Heart right ventricle (tissue), 16 donors: Measurements from ENCODE around the gene NCR2. TPM values are rescaled to one million over a fixed set of nuclear protein-coding genes. Genes with fewer than 3 reads are reported as not detected.
"Not testable (repeated sequence)": the region's sequence is repeated elsewhere in the genome, so short reads cannot be mapped to it uniquely, and the experiment has no call there.

Experiments used
- ATAC-seq, 8 donors: fragments of 200-7000 bp; cut with Tn5 transposase; one replicate each; pipeline ENCODE4 v1.9.1; 2020; ENCODE audit warnings: mild to moderate bottlenecking in 8 of 8, moderate library complexity in 8 of 8, moderate number of reproducible peaks in 1 of 8
- DNase-seq, 2 donors: peaks; one replicate each; pipeline ENCODE4 v3.0.0-alpha.2; 2020
- H3K27ac ChIP-seq, 10 donors: fragments of 200-600 bp; sonication (generic) in 2 of 10; one replicate each; pipeline versions ENCODE4 v1.5.0 to v1.8.0; 2020 to 2022; ENCODE audit warnings: mild to moderate bottlenecking in 3 of 10
- H3K27me3 ChIP-seq, 7 donors: fragments of 200-600 bp; one replicate each; pipeline ENCODE4 v1.8.0; 2021 to 2022; ENCODE audit warnings: mild to moderate bottlenecking in 2 of 7
- H3K36me3 ChIP-seq, 9 donors: fragments of 200-600 bp; sonication (generic) in 1 of 9; one replicate each; pipeline versions ENCODE4 v1.5.0 to v1.8.0; 2020 to 2022; ENCODE audit warnings: mild to moderate bottlenecking in 2 of 9
- H3K4me1 ChIP-seq, 9 donors: fragments of 200-600 bp; sonication (generic) in 1 of 9; one replicate each; pipeline versions ENCODE4 v1.5.0 to v1.8.0; 2020 to 2022; ENCODE audit warnings: mild to moderate bottlenecking in 4 of 9
- H3K4me3 ChIP-seq, 10 donors: fragments of 200-600 bp; sonication (generic) in 2 of 10; one replicate each; pipeline versions ENCODE4 v1.5.0 to v1.8.0; 2020 to 2022; ENCODE audit warnings: mild to moderate bottlenecking in 7 of 10, moderate library complexity in 2 of 10
- H3K9me3 ChIP-seq, 11 donors: fragments of 200-600 bp in 10 of 11; sonication (generic) in 2 of 11; one replicate each; pipeline versions ENCODE4 v1.5.0 to v1.8.0; 2013 to 2022; ENCODE audit warnings: mild to moderate bottlenecking in 2 of 11, control low read depth in 1 of 11, moderate library complexity in 1 of 11
- WGBS, 2 donors: extraction: QIAGEN DNeasy Blood & Tissue Kit; methylation state at CpG; one replicate each; pipeline ENCODE4 v1.1.7; 2013; ENCODE audit warnings: inconsistent platforms in 1 of 2; 5-methylcytosine and 5-hydroxymethylcytosine counted together
- intact Hi-C, 10 donors: fragments of 100-400 bp; cut with DNase I; formaldehyde crosslinking; loops; one replicate each; pipeline versions ENCODE4 v1.11.1 to v1.14.2; 2022
- polyA plus RNA-seq, 2 donors: library from polyadenylated mRNA; stranded (reverse); fragments of 200-250 nt; gene quantifications; one replicate each; pipeline ENCODE4 v1.2.3, GENCODE V29; 2013
- total RNA-seq, 10 donors: library from RNA; stranded (reverse); fragmentation: NEBNext Ultra II Directional in 3 of 10; extraction: Animal tissue kit (Norgen Biotek cat#: 25700) in 3 of 10; gene quantifications; one replicate each; pipeline versions ENCODE4 v1.2.1 to v1.2.4, GENCODE V29; 2021 to 2023
- TF ChIP-seq, protein P1 (sequence below), 9 donors: fragments of 200-600 bp; sonication (generic) in 2 of 9; IDR thresholded peaks; one replicate each; pipeline versions ENCODE4 v1.5.0 to v1.8.0; 2021 to 2022; ENCODE audit warnings: antibody characterized with exemption in 9 of 9, mild to moderate bottlenecking in 5 of 9, moderate library complexity in 1 of 9
- donor health status: Arrhythmogenic right ventricular cardiomyopathy.
- donor health status: ischemic (EF 13 %, LVEDD 7.1; RV severe dilation, severe dysfunction).
- donor health status: healthy with polysubstance abuse.
- donor health status: DM: no; HTN: yes; CAD: no.
- donor health status: DM: no; HTN: no; CAD: no.
- donor health status: ischemic (EF 25% LVEDD 6.9; RV normal size, moderate dysfunction).
- donor health status: ischemic (EF 25% LVEDD 5.7; RV mildly dilated, moderate dysfunction).
- donor health status: healthy.
- donor health status: DM: yes; HTN: yes; CAD: no.
- donor health status: Ischemic cardiomyopathy.
- donor health status: ischemic (EF 35%, LVEDD 5.7; RV mildly dilated, moderate dysfunction).
- donor health status: nonischemic (EF 11% LVEDD 7.7; RV severe dilation, severe dysfunction).
- donor health status: DM: yes; HTN: yes; CAD: no.
- donor health status: PGD.
- donor health status: ischemic (EF 29% LVEDD 5.4; RV normal size, mild dysfunction).
- donor health status: nonischemic (EF 23%, LVEDD 6.1; RV moderate dilation, normal function).

The NCR2 gene
- total and polyA plus RNA-seq, 12 donors, result not detected

DNA sequence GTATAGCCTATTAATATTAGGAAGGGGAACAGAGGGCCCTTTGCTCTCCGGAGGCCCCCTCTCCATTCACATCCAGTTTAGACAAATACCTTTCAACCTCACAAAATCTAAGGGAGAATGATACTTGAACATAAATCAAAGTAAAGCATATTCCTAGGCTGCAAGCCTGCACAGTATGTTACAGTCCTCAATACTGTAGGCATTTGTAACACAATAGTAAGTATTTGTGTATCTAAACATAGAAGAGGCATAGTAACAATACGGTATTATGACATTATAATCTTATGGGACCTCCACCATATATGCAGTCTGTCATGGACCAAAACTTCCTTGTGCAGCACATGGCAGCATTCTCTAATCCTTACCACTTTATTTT, 46.7 kb upstream of the NCR2 start:
- TF ChIP-seq, protein P1, sequence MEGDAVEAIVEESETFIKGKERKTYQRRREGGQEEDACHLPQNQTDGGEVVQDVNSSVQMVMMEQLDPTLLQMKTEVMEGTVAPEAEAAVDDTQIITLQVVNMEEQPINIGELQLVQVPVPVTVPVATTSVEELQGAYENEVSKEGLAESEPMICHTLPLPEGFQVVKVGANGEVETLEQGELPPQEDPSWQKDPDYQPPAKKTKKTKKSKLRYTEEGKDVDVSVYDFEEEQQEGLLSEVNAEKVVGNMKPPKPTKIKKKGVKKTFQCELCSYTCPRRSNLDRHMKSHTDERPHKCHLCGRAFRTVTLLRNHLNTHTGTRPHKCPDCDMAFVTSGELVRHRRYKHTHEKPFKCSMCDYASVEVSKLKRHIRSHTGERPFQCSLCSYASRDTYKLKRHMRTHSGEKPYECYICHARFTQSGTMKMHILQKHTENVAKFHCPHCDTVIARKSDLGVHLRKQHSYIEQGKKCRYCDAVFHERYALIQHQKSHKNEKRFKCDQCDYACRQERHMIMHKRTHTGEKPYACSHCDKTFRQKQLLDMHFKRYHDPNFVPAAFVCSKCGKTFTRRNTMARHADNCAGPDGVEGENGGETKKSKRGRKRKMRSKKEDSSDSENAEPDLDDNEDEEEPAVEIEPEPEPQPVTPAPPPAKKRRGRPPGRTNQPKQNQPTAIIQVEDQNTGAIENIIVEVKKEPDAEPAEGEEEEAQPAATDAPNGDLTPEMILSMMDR (IDR thresholded peaks at IDR 0.05), result no peak
- Histone ChIP-seq H3K4me1 (peaks cover 0 to 37% (median 4%) of the 10 kb centered on the region in 9 donors), H3K27me3 (peaks cover 0 to 7% (median 0%) of the 10 kb centered on the region in 7 donors), H3K9me3 (no peaks in the 10 kb centered on the region), H3K36me3 (no peaks in the 10 kb centered on the region), H3K4me3 (no peak overlapping the region), H3K27ac (no peak overlapping the region)
- 65 to 83% methylated on average over 2 of the region's 2 CpGs for WGBS, 2 donors
- intact Hi-C loops, result loop anchor here in 1 of 10 donors (5.0 kb wide), 1 partner anchor 216 kb away; the partner anchor contains the start of genes NFYA and OARD1
- peak in 1 of 8 donors; percentile 31 for ATAC-seq
- no peak for DNase-seq

DNA sequence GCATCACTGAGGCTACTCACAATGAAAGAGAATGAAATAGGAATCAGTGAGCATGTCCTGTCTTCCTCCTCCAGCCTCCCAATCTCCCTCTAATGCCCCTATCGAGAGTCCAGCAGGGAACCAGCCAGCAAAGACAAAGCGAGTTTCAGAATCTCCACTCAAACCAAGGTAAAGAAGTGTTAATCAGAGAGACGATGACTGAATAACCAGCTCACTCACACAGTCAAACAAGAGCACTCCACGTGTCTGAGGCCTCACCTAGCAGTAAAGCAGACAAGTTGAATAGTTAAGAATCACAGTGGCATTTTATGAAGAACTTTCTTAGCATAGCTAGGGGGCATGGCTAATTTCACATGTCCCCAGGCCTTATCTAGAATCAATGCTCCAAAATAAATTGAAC, 45.6 kb upstream of the NCR2 start:
- 82 to 85% methylated on average over 4 of the region's 4 CpGs for WGBS, 2 donors
- intact Hi-C loops, result loop anchor here in 1 of 10 donors (5.0 kb wide), 1 partner anchor 218 kb away; the partner anchor contains the start of genes NFYA and OARD1
- no peak for DNase-seq

DNA sequence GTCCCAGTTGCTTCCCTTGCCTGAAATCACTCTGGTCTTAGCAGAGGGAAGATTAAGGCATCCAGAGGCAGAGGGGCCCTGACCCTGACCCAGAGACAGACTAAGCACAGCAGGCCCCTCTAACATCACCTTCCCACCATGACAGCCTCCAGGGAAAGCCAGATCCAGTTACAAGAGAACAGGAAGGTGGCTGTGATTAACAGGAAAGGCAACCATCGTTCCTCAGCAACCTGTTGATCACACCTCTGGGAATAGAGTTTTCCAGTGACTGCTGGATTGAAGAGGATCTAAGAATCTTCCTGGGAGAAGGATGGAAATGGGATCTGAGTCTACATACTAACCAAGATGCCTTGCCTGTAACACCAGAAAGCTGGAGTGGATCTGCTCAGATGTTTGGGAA, 43.7 kb upstream of the NCR2 start:
- H3K27ac ChIP-seq, result no peak overlapping the region
- no peaks in the 10 kb centered on the region for H3K9me3 ChIP-seq
- H3K4me1 ChIP-seq, result peaks cover 0 to 23% (median 4%) of the 10 kb centered on the region in 9 donors
- intact Hi-C loops, result no loop called here
- DNase-seq, result no peak
- no peak for ATAC-seq
- H3K27me3 ChIP-seq, result peaks cover 0 to 12% (median 4%) of the 10 kb centered on the region in 7 donors
- H3K4me3 ChIP-seq, result no peak overlapping the region
- H3K36me3 ChIP-seq, result no peaks in the 10 kb centered on the region
- 26 to 32% methylated on average over 1 of the region's 1 CpG for WGBS, 2 donors
- TF ChIP-seq, protein P1 (IDR thresholded peaks at IDR 0.05), result no peak

More for the DNA sequence above, 45.6 kb upstream of the NCR2 start:
- H3K27me3 ChIP-seq, result peaks cover 0 to 11% (median 0%) of the 10 kb centered on the region in 7 donors
- TF ChIP-seq, protein P1 (IDR thresholded peaks at IDR 0.05), result no peak
- H3K4me1 ChIP-seq, result peaks cover 0 to 35% (median 4%) of the 10 kb centered on the region in 9 donors
- H3K27ac ChIP-seq, result no peak overlapping the region
- ATAC-seq, result no peak
- H3K4me3 ChIP-seq, result no peak overlapping the region
- no peaks in the 10 kb centered on the region for H3K36me3 ChIP-seq
- H3K9me3 ChIP-seq, result no peaks in the 10 kb centered on the region

DNA sequence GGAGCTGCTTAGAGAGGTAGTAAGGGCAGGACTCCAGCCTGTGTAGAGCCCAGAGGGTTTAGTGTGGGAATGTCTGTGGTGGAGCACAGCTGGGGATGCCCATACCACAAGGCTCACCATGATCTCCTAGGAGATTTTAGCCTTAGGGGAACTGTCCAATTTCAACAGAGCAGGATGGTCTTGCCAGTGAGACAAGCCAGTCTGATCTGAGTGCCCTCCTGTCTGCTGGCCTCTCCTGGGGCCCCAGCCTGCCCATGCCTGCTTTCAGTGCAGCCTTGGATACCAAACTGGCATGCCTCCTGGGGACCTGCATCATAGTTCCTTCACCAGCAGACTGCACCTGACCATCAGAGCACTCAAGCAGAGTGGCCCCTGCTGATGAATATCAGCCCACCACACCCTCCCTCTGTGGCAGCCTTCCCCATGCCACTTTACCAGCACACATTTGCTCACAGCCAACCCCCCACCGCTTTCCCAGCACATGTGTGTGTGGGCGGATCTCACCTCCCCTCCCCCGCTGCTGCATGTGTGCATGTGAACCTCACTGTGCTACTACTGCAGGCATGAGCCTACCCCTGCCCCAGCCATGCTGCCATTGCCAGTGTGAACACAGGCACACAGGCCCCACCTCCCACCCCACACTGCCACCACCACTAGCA, 41.1 kb upstream of the NCR2 start:
- no peak overlapping the region for H3K27ac ChIP-seq
- no peaks in the 10 kb centered on the region for H3K36me3 ChIP-seq
- TF ChIP-seq, protein P1 (IDR thresholded peaks at IDR 0.05), result no peak
- H3K27me3 ChIP-seq, result peaks cover 0 to 14% (median 6%) of the 10 kb centered on the region in 7 donors
- ATAC-seq (no peak), DNase-seq (no peak)
- WGBS, 2 donors, result 84 to 89% methylated on average over 3 of the region's 3 CpGs
- H3K4me1 ChIP-seq, result peaks cover 0 to 9% (median 0%) of the 10 kb centered on the region in 9 donors
- intact Hi-C loops, result no loop called here
- peaks cover 0 to 6% (median 0%) of the 10 kb centered on the region in 11 donors for H3K9me3 ChIP-seq
- no peak overlapping the region for H3K4me3 ChIP-seq

DNA sequence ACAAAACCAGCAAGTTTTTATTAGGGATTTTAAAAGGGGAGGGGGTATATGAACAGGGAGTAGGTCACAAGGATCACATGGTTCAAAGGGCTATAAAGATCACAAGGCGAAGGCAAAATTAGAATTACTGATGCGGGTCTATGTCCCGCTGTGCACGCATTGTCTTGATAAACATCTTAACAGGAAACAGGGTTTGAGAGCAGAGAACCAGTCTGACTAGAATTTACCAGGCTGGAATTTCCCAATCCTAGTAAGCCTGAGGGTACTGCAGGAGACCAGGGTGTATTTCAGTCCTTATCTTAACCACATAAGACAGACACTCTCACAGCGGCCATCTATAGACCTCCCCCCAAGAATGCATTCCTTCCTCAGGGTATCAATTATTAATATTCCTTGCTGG, 38.2 kb upstream of the NCR2 start:
- H3K27me3 ChIP-seq, result peaks cover 0 to 14% (median 6%) of the 10 kb centered on the region in 7 donors
- intact Hi-C loops, ATAC-seq, H3K36me3 ChIP-seq, H3K4me3 ChIP-seq, DNase-seq, H3K27ac ChIP-seq: not testable (repeated sequence)
- 82 to 87% methylated on average over 5 of the region's 5 CpGs for WGBS, 2 donors
- H3K4me1 ChIP-seq, result peaks cover 0 to 12% (median 0%) of the 10 kb centered on the region in 9 donors
- H3K9me3 ChIP-seq, result peaks cover 0 to 11% (median 0%) of the 10 kb centered on the region in 11 donors
